HG02642 (cell line): ENCODE results near the gene MAP6.
"Not testable (repeated sequence)": the region's sequence is repeated elsewhere in the genome, so short reads cannot be mapped to it uniquely, and the experiment has no call there.

Experiments used
- ATAC-seq: cut with Tn5 transposase; IDR thresholded peaks from one replicate; pipeline ENCODE4 v1.9.1; 2021; ENCODE audit warnings: mild to moderate bottlenecking; ENCODE audit not compliant: unreplicated experiment, poor library complexity

The MAP6 gene

DNA sequence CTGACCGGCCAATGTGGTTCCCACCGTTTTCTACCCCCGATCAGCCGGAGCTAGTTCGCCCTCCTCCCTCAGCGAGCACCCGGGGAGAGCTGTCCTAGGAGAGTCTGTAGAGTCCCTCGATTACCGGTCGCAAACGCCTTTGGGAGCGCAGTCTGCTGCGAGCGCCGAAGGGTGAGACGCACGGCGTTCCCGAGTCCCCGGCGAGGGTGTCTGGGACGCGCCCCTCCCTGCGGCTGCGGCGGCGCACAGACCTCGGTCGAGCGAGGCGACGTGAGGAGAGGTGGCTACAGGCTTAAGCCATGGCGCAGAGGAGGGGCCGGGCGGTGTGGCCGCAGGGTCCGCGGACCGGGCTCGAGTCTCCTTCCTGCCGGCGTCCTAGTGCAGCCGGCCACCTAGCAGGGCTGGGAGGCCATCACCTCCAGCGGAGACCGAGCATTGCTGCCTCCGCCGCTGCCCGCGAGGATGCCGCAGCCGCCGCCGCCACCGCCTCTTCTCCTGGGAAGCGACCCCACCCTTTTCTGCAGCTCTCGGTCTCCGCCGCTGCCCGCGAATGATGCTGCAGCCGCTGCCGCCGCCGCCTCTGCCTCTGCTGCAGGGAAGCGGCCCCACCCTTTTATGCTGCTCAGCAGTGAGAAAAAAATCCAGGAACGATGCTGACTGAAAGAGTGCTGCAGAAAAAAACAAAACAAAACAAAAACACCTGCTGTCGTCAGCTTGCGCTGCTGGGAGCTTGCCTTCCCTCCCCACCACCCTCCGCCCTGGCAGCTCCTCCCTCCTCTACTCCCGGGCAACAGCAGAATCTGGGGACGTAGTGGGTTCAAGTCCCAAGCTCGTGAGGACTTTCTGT, at the start of gene MAP6:
Gene MAP6, minus strand, starts transcription at position 588 of the 847 bp plus-strand sequence. CDS start 669 bp downstream, outside the sequence.
- peak; percentile 22 for ATAC-seq

DNA sequence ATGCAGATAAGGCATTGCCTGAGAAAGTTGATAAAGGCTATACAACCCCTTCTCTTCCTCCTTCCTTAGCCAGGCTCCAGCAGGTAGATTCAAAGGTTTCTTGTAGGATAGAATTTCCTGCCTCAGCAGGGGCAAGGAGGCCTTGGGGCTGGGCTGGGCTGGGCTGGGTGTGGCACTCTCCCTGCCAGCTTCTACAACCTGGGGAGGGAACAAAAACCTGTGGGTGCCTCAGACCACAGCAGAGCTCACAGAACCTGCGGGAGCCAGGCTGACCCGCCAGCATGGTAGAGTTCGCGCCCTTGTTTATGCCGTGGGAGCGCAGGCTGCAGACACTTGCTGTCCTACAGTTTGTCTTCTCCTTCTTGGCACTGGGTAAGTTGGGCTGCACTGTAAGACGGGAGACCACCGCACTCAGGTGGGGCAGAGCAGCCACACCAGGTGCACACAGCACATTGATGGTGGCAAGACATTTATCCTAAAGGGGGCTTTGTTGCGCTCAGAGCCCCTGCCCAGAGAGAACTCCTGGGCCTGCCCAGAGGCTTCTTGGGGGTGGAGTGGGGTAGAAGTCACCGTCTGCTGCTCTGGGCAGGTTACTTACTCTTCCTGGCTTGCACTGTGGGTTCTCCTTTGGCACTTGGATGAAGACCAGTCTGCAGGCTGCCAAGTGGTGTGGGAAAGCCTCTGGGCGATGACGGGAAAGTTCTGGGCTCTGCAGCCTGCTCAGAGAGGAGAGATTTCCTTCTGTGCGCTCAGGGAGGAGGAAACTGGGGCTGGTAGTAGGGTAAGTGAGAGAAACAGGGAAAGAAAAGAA, 49.0 kb upstream of the MAP6 start, which contains the start of gene MOGAT2:
Gene MOGAT2, plus strand, starts transcription at position 231 of the 811 bp plus-strand sequence. Its CDS starts 51 bp downstream, at position 282.
- ATAC-seq: no peak

DNA sequence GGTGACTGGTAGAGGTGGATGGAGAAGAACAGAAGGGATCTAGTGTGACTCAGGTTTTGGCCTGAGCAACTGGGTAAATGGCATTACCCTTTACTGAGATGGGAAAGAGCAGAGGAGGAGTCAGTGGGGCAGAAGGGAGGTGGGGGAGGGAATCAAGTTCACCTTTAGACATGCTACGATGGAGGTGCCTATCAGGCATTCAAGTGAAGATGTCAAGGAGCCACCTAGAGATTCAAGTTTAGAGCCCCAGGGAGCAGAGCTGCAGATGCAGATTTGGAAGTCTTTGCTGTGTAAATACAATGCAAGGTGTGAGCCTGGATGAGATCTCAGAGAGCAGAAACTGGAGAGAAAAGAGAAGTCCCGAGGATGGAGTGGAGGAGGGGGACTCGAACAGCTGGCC, 47.8 kb upstream of the MAP6 start:
- ATAC-seq: no peak

DNA sequence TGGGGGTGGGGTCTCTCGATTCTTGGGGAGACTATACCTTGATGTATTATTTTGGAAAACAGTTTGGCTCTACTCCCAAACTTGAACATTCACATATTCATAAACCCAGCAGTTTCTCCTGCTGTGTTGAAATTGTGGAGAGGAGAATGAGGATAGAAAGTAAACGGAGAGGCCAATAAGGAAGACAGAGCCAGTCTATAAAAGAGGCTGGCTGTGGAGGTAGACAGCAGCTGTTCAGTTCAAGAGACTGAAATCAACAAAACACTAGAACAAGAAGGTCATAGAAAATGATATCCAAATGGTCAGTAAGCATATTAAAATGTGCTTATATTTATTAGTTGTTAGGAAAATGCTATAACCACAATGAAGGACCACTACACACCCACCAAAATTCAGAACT, 46.9 kb upstream of the MAP6 start:
- no peak for ATAC-seq

DNA sequence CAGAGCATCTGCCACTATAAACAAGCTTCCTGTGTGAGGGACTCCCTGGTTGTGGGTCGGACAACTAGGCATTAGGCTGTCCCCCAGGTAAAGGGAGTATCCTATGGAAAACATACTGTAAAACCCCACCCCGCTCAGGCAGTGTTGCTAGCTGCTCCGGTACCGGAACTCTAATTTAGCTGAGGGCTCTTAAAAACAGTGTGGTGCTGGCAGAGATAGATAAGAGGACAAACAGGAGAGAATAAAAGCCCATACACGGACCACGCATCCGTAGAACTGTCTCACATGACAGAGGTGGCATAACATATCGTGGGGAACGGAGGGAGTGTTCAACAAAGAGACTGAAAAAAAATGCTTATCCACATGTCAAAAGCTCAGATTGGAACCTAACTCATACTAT, 45.4 kb upstream of the MAP6 start:
- no peak for ATAC-seq

DNA sequence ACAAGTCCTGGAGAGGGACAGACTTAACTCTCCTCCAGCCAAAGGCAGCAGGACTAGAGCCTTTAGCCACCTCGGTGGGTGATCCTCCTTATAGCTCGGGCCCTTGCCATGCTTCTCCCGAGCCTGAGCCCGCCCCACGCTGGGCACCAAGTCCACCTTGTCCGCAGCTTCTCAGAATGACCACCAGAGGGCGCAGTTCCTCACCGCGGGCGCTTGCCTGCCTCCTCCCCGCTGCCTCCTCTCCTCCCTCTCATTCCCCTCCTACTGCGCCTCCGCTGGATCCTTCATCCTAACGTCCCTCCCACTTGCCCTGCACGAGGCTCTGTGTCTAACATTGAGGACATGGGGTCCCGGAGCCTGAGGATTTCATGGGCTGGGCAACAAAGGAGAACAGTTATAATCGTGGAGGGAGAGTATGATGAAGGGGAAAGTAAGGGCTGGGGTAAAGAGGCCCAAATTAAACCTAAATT, 37.5 kb upstream of the MAP6 start:
- peak; percentile 67 for ATAC-seq

DNA sequence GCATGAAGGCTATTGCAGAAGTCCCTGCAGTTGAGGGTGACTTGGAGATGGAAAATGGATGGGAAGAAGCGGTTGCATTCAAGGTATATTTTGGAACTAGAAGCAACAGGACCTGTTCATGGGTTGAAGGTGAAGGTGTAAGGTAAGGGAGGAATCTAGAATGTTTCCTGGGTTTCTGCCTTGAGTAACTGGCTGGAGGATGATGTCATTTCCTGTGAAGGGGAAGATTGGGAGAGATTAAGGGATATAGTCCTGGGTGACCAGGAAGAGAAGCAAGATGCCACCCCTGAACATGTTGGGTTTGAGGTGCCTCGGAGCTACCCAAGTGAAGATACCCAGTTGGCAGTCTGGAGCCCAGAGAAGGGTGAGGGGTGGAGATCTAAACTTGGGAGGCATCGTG, 36.7 kb upstream of the MAP6 start:
- no peak for ATAC-seq

DNA sequence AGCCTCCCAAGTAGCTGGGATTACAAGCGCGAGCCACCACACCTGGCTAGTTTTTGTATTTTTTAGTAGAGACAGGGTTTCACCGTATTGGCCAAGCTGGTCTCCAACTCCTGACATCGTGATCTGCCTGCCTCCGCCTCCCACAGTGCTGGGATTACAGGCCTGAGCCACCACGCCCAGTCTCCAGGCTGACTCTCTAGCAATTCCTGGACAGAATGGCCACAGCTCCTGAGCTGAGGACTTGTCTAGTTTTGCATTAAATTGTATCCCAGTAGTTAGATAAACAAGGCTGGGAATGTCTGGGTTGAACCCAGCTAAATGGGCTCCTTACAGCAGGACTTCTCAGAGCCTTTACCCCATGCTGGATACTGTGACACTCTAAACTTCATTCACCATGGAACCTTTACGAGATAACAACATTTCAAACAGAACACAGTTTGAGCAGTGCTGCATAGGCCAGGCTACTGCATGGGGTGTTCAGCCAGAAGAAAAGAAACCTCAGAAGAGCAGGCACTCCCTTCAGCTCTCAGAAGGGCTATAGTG, 34.9 kb upstream of the MAP6 start:
- ATAC-seq: no peak

DNA sequence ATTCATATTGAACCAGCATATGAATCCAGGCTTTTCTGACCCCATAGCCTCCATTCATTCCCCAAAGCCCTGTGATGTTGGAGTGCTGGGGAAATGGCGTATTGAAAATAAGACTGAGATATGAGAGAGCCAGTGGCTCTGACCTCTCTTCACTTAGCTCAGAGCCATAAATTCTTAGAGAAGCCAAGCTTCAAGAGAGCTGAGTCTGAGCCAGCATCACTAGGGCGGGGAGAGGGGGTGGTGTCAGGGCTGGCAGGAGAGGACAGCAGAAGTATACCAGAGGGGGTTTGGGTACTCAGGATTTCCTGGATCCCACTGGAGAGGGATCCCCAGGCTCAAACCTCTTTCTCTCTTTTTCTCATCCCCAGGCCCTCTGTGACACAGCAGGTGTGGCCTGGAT, 32.1 kb upstream of the MAP6 start:
- ATAC-seq: no peak

DNA sequence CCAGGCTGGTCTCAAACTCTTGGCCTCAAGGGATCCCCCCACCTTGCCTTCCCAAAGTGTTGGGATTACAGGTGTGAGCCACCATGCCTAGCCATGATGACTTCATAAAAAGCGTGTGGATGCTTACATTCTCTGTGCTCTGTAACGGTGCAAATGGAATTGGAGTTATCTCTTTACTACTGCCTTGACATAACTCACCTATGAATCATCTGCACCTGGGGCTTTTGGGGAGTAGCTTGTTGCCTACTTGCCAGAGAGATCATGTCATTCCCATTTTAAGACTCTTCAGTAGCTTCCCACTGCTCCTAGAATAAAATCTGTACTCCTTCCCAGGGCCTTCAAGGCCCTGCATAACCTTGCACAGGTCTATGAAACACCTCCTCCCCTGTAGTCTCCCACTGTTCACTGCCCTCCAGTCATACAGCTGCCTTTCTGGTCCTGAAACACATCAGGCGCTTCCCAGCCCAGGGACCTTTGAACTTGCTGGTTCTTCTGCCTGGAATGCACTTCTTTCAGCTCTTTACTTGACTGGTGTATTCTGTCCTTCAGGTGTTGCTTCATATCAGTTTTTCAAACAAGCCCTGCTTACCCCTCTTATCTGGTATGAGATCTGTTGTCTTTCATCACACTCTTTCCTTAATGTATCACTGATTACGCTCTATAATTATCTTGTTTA, 29.2 kb upstream of the MAP6 start:
- no peak for ATAC-seq

DNA sequence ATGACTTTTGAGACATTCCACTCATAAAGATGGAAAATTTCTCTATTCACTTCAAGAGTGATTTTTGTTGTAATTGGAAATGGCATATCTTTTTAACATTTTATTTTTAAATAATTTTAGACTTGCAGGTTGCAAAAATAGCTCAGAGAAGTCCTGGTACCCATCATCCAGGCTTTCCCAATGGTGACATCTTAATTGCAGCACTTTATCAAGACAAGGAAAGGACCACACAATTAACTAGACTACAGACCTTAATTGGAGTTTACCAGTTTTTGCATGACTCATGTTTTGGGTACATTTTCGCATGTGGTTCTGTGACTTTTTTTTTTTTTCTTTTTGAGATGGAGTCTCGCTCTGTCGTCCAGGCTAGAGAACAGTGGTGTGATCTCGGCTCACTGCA, 23.0 kb upstream of the MAP6 start:
- no peak for ATAC-seq

DNA sequence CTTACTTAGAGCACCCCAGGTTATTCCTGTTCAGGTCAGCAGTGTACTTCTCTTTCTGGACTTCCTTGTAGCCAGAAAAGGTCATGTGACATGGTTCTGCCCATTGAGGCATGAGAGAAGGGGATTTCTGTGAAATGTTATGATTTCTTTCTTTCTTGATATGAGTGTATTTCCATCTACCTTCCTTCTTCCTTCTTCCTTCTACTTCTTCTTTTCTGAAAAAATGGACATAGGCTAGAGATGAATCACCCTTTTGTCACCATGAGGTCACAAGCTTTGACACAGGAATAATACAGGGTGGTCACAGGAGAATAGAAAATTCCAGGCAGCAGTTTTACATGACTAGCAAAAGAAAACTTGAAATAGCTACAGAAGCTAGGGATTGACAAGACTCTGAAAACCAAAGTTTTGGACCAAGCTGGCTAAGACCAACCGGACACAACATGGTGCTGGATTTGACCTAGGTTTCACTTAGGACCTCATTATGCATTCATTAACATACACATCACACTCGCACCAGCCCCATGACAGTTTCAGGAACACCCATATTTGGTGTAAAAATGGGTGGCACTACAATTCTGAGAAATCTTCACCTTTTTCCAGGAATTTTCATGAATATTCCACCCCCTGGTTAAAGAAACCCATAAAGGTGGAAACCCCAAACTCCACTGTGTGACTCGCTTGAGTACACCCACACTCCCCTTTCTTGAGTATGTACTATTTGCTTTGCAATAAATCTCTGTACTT, 21.2 kb upstream of the MAP6 start:
- peak; percentile 65 for ATAC-seq

DNA sequence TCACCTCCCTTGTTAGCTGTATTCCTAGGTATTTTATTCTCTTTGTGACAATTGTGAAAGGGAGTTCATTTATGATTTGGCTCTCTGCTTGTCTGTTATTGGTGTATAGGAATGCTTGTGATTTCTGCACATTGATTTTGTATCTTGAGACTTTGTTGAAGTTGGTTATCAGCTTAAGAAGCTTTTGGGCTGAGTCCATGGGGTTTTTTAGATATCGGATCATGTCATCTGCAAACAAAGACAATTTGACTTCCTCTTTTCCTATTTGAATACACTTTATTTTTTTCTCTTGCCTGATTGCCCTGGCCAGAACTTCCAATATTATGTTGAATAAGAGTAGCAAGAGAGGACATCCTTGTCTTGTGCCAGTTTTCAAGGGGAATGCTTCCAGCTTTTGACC, 15.0 kb upstream of the MAP6 start:
- ATAC-seq: not testable (repeated sequence)

DNA sequence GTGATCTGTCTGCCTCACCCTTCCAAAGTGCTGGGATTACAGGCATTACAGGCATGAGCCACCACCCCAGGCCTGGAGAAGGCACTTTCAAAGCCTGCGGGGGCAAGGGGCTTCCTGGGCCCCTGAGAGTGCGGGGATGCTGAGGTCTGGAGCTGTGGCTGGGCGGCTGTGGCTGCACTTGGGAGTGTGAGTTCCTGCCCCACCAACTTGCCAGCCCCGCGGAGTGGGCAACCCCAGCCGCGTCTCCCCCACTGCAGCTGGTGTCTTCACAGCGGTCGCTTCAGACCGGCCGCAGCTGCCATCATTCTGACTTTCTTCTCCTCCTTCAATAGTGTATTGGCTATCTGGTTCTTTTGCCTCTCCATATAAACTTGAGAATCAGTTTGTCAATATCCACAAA, 10.7 kb upstream of the MAP6 start:
- ATAC-seq: no peak

DNA sequence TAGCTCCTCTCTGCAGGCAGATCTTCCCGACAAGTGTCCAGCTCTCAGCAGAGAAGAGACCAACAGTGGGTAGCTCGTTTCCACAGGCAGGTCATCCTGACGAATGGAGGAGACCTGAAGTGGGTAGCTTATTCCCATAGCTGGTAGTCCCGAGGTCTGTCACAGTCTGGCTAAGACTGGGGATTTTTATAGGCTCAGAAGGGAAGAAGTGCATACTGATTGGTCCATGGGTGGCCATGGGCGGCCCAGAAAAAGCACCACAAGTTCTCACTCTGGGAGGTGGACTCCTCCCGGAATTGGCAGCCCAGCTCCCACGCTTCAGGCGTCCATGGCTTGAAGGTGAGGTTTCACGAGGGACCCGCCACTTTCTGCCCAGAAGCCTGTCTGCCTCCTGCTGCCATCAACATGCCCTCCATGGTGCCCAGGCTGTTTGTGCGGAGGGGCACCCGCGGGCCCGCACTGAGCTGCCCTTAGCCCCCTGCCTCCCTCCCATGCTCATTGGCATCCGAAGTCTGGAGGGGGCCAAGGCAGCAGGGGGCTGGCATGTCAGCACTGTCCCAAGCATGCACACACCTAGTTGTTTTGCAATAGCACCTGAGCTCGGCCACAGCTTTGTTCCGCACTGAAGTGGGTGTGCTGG, 9.9 kb upstream of the MAP6 start:
- no peak for ATAC-seq

DNA sequence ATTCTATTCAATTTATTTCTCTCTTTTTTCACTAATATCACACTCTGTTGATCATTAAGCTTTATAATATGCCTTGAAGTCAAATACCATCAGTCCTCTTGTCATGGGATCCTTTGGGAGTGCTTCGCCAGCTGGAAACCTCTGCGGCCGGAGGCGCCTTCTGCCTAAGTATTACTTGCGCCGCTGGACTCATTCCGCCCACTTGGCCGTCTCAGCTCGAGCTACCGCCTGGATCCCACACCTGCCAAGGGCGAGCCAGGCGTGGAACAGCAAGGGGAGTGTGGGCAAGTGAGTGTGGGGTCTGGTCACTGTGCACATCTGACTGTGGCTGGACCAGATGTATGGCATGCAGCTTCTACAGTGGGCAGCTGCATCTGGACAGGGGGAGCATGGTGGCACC, 9.1 kb upstream of the MAP6 start:
- no peak for ATAC-seq

DNA sequence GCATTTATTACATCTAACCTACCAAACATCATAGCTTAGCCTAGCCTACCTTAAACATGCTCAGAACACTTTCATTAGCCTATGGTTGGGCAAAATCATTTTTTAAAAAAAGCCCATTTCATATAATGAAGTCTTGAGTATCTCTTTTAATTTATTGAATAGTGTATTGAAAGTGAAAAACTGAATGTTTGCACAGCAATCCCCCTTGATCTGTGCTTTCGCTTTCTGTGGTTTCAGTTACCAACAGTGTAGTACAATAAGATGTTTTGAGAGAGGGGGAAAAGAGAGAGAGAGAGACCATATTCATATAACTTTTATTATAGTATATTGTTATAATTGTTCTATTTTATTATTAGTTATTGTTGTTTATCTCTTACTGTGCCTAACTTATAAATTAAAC, 8.4 kb upstream of the MAP6 start:
- ATAC-seq: no peak

DNA sequence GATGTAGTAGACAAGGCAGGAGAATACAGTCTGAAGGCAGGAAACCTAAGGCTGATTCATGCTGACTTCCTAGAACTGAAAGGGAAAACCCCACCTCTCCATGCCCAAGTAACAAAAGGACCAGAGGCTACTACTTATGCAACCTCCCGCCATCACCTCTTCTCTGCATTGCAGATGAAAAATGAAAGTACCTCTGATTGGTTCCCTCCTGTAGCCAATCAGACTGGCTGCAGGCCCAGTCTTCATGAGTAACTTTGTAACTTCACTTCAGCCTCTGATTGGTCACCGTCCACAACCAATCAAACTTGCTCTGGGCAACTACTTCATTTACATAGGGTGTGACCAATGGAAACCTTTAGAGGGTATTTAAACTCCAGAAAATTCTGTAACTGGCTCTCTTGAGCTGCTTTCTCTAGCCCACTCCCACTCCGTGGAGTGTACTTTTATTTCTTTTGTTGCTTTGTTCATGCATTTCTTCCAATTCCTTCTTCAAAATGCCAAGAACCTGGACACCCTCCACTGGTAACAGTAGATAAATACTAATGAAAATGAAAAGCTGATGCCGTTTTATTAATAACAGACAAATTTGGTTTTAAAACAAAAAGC, 5.2 kb upstream of the MAP6 start:
- ATAC-seq: no peak
